Stimulated activated CD4-positive, alpha-beta T cell treated with anti-CD3 and anti-CD28 coated beads, Interleukin-1b, Interleukin-23, amount 100 ng/mL, for 4 hours (primary cell): ENCODE measurements around the gene PTPRK.

ENCODE experiments used
- DNase-seq, 2 donors: peaks; one replicate each; pipeline ENCODE4 v3.0.0-alpha.2; 2020; ENCODE audit warnings: low read depth in 2 of 2

The PTPRK gene

DNA sequence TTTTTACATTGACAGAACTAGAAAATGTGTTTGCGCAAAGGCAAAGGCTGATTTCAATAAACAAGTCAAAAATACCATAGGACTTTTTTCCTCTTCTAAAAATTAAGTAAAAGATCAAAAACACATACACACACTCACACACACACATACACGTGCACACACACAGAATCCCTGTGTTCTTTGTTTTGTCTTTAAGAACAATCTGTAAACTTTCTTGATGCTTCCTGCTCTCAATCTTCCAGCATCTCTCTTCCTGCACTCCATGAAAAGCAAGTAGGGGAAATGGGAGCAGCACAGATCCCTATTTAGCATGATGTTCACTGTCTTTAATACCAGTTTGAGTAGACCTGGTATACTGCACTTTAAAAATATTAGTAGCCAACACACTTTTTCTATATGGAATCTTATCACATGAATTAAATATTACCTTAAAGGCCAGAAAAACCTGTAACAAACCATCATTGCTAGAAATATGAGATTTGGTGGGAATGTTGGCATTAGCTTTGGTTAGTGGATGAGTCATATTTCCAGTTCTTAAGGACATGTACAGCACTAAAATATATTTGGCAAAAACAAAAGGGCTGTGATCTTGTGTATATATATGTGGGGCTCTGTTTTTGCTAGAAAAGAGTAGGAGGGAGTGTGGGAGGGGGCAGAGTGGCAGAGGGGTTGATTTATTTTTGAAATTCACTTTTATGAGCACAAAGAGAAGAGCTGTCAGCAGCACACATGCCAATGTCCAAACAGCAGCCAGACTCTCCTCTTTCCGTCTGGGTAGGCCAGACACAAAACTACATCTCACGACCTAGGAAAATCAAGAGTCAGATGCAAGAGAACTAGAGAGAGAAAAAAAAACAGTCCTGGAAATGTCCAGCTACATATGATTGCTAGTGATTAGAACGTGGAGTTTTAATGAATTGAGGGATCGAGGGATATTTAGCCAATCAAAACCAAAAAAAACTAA lies 4.6 kb downstream of the PTPRK start:
- no peak for DNase-seq

GRCh38 chr6:128513878-128514277 lies 6.5 kb downstream of the PTPRK start:
- DNase-seq, result no peak

DNA sequence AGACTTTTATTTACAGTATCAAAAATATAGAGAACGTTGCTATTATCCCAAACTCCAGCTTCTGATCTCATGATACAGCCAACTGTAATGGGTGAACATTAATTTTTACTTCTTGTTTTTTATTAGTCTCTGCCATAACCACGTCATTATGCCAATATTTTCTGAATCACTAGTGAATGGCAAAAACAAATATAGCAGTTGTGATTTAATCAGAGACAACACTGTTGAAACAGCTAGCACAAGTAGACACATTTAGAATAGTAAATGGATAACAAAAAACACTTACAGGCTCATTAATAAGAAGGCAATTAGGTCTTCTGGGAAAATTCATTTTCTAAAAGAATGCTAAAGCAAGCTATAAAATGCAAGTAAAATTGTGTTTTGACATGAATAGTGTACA lies 8.1 kb downstream of the PTPRK start:
- DNase-seq, result no peak

GRCh38 chr6:128511506-128511905 lies 8.9 kb downstream of the PTPRK start:
- no peak for DNase-seq

DNA sequence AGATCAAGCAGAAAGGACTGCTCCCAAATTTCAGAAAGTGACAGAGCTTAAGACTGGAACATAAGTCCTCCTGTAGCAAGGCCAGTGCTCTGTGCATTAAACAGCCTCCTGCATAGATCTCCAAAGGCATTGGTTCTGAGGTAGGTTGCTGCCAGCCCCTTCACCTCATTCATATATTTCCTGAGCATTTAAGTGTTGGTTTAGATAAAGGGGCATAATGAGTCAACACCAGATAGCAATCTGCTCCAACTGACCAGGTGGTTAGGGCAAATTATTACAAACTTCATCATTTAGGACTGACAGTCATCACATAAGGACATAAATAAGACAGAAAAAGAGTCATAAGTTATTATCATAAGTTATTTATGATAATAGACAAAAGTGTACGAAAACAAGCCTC lies 10.7 kb downstream of the PTPRK start:
- DNase-seq, result no peak

GRCh38 chr6:128508588-128509296 lies 11.7 kb downstream of the PTPRK start:
- DNase-seq, result no peak

DNA sequence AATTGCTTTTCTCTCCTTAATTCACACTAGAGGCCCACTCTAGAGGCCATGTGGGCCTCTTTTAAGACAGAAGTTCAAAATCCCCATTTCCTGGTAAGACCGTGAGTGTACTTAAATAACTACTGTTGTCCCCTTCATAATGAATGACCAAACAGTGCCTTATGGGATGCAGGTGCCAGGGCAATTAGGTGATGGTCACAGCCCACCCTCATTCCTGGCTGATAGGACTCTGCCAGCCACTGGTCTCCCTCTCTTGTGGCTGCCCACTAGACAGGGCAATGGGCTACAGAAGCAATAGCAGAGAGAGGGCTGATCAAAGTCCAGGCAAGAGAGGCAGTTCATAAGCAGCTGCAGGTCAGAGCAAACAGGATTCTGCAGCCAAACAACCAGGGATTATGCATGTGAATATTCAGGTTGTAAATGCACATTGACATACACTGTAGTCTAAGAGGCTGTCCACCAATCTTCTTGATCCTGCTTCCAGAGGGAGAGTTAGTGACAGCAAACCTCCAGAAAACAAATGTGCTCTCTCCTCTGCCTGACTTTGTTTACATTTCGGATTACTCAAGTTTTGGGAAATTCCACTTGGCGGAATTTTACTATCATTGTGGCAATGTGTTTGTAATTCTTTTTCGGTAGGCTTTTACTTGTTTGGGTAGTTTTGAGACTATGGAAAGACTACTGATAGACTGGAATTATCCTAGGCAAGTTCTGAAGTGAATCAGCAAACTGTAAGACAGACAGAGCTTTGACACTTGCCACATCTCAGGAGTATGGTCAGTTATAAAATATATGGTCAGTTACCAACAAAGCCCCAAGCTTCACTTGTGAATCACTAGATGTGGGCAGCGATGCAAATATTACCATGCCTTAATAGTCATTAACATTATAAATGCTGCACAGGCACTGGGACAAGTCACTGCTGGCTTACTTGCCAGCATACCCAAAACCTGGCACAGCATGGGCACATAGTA lies 12.8 kb downstream of the PTPRK start:
- DNase-seq, result no peak

GRCh38 chr6:128505603-128506002 lies 14.8 kb downstream of the PTPRK start:
- DNase-seq, result no peak

DNA sequence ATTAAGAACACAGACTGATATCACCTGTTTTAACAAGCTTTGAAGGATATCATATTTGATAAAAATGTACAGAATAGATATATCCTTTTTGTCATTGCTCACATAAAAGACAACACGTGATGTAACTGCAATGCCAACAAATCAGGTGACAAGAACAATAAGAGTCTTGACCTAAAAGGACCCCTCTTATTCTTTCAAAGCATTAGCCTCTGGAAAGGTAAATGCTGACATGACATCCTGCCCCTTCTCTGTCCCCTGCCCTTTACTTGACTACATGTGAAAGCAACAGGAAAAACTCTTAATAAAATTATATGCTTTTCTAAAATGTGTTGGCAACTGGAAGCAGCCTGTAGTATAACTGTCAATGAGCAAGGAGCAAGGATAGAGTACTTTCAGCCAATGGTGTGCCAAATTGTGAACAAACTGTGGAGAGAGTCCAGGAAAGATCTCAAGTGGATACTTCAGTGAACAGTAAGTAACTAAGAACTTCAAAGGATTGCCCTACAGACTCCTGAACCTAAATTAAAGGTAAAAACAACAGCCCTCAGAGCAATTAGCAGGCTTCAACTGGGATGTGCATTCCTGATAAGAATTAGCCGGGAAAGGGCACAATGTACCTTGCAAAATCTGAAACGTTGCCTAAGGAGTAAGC lies 16.3 kb downstream of the PTPRK start:
- DNase-seq, result no peak

DNA sequence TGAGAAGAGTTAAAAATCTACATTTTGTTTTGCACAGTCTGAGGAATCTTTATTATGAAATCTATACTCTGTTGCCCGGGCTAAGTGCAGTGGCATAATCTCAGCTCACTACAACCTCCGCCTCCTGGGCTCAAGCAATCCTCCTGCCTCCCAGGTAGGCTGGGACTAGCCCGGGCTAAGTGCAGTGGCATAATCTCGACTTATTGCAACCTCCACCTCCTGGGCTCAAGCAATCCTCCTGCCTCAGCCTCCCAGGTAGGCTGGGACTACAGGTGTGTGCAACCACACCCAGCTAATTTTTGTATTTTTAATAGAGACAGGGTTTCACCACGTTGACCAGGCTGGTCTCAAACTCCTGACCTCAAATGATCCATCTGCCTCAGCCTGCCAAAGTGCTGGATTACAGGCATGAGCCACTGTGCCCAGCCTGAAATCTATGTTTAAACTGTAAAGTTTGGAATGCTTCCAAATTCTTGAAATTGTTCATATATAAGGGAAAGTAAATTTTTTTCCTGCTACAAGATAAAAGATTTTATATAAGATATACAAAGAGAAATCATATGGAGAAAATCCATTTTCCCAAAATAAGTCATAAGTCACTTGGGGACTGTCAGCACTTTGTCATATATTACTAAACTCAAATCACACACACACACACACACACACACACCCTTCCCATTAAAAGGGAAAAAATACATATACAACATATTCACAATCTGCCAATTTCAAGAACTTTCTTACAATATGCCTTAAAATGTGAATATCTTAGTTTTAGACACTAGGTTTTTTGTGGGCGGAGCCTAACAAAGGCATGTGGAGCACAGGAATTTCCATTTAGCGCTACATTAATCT lies 19.4 kb downstream of the PTPRK start:
- no peak for DNase-seq

- DNase-seq, result no peak
Observed at GRCh38 chr6:128500014-128500413, 20.4 kb downstream of the PTPRK start.

DNA sequence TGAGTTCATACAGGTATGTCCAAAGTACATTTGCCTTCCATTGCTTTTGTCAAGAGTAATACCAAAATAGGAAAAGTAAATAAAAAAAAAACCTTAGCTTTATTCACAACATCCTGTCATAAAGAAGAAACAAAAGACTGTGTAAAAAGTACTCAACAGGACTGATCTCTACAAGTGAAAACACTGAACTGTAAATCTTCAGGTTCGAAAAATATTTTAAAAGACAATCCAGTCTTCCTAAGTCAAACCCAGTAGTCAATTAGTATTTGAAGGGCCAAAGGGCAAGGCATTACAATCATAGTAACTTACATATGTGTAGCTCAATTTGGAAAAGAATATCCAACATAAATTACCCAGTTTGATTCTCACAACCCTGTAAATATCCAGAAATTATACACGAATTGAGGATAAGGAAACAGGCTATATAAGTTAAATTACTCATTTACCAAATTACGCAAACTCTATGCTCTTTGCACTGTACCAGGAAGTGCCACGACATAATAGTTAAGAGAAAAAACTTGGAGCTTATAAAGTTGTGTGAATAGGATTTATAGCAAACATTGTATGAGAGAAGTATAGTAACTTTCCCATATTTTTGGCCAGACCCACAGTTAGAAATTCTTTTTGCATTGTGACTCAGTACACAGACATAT lies 21.2 kb downstream of the PTPRK start:
- no peak for DNase-seq

GRCh38 chr6:128498234-128498633 lies 22.2 kb downstream of the PTPRK start:
- DNase-seq, result no peak

GRCh38 chr6:128495536-128496333 lies 24.7 kb downstream of the PTPRK start:
- DNase-seq, result no peak

- DNase-seq, result no peak
Observed at GRCh38 chr6:128494440-128494839, 26.0 kb downstream of the PTPRK start.

- DNase-seq, result no peak
Observed at GRCh38 chr6:128493877-128494276, 26.5 kb downstream of the PTPRK start.

DNA sequence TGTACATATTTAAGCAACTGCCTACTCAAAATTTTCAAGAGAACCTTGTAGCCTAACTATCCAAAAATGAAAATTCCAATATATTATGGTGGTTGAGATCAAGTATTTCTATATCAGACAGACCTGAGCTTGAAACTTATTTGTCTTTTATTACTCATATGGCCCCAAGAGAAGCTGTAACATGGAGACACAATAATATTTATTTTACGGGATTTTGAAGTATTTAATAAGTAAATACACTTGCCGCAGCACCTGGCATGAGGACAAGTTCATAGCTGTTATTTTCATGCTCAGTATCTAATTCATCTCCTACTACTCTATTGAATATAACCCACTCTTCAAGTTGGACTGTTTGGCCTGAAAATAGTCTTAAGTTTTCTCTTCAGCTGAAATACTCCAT lies 28.0 kb downstream of the PTPRK start:
- no peak for DNase-seq

DNA sequence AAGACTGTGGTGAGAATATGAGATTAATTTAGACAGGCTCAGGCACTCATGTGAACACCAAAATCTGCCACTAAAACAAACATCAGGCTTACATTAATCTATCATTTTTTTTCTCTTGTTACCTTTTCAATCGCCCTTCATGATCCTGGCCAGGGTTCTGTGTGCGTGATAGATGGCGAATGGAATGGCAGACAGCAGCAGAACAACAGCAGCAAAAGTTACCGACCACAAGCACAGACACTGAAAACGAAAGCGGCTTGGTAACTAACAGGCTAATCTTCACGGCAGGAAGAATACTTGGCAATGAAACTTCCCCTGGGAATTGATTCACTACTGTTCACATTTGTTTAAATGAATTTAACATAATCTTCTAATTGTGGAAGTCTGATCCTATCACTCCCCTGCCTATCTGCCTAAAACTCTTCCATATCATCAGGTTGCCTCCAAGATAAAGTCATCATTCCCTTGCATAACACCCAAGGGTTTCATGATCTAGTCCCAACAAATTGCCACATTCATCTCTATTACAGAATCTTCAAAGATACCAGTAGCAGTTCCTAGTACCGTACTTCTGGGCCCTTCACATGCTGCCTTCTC lies 28.7 kb downstream of the PTPRK start:
- DNase-seq, result no peak
